ENCODE data around the gene MIA2.
"Not testable (repeated sequence)": the region's sequence is repeated elsewhere in the genome, so short reads cannot be mapped to it uniquely, and the experiment has no call there.

The MIA2 gene

GRCh38 chr14:39272918-39273317 is 39.2 kb downstream of the MIA2 start:
- no peak for DNase-seq

- DNase-seq, result no peak
Measured at GRCh38 chr14:39275395-39275794, 41.7 kb downstream of the MIA2 start.

GRCh38 chr14:39276005-39276404 is 42.3 kb downstream of the MIA2 start:
- no peak for DNase-seq

- DNase-seq, result no peak
Measured at GRCh38 chr14:39276579-39277114, 42.9 kb downstream of the MIA2 start.

GRCh38 chr14:39279515-39279914 is 45.8 kb downstream of the MIA2 start:
- no peak for DNase-seq

- not testable (repeated sequence) for DNase-seq
Measured at GRCh38 chr14:39280678-39281077, 47.0 kb downstream of the MIA2 start.

GRCh38 chr14:39289523-39289922 is 55.8 kb downstream of the MIA2 start:
- no peak for DNase-seq

- DNase-seq, result no peak
Measured at GRCh38 chr14:39291701-39292100, 58.0 kb downstream of the MIA2 start.

GRCh38 chr14:39293629-39294028 is 59.9 kb downstream of the MIA2 start:
- no peak for DNase-seq

GRCh38 chr14:39300389-39300788 is 66.7 kb downstream of the MIA2 start:
- DNase-seq, result not testable (repeated sequence)

- DNase-seq, result no peak
Measured at GRCh38 chr14:39302124-39302810, 68.6 kb downstream of the MIA2 start.

GRCh38 chr14:39303115-39303514 is 69.4 kb downstream of the MIA2 start:
- no peak for DNase-seq

- DNase-seq, result no peak
Measured at GRCh38 chr14:39307815-39308214, 74.1 kb downstream of the MIA2 start.

GRCh38 chr14:39310051-39310450 is 76.3 kb downstream of the MIA2 start:
- DNase-seq, result no peak

GRCh38 chr14:39315859-39316444 is 82.2 kb downstream of the MIA2 start:
- DNase-seq, result no peak

- no peak for DNase-seq
Measured at GRCh38 chr14:39316830-39317553, 83.3 kb downstream of the MIA2 start.

- no peak for DNase-seq
Measured at GRCh38 chr14:39318574-39318973, 84.9 kb downstream of the MIA2 start.

GRCh38 chr14:39319381-39319780 is 85.7 kb downstream of the MIA2 start:
- no peak for DNase-seq

GRCh38 chr14:39320318-39320717 is 86.6 kb downstream of the MIA2 start:
- DNase-seq, result no peak

GRCh38 chr14:39322807-39323206 is 89.1 kb downstream of the MIA2 start:
- peak; percentile 9 for DNase-seq

- no peak for DNase-seq
Measured at GRCh38 chr14:39324097-39324496, 90.4 kb downstream of the MIA2 start.

- DNase-seq, result peak; percentile 20
Measured at GRCh38 chr14:39339003-39339402, 105.3 kb downstream of the MIA2 start.

GRCh38 chr14:39341126-39341525 is 107.4 kb downstream of the MIA2 start:
- not testable (repeated sequence) for DNase-seq

GRCh38 chr14:39342768-39343167 is 109.1 kb downstream of the MIA2 start:
- no peak for DNase-seq
